SU-DHL-6 (cell line): Measurements from ENCODE around the gene NUP155.
"Not testable (repeated sequence)": the region's sequence is repeated elsewhere in the genome, so short reads cannot be mapped to it uniquely, and the experiment has no call there.

ENCODE experiments used
- CTCF ChIP-seq: fragments of 200-600 bp; sonication (generic); IDR thresholded peaks from one replicate; pipeline ENCODE4 v1.5.1; 2017; ENCODE audit warnings: antibody characterized with exemption, mild to moderate bottlenecking, low read length, moderate library complexity; ENCODE audit not compliant: insufficient read depth, poor library complexity, severe bottlenecking
- EZH2phosphoT487 ChIP-seq: fragments of 200-600 bp; sonication (generic), shearing (Covaris generic); conservative IDR thresholded peaks from 2 replicates; pipeline ENCODE4 v1.6.1; 2018; ENCODE audit warnings: mild to moderate bottlenecking, antibody characterized with exemption, low read length, moderate library complexity, mixed read lengths

- TF ChIP-seq CTCF, EZH2phosphoT487: not testable (repeated sequence)
Observed at GRCh38 chr5:37334754-37335153, 36.2 kb downstream of the NUP155 start.
